GM12878 (cell line): ENCODE data around the gene NFILZ. TPM values are rescaled to one million over a fixed set of nuclear protein-coding genes. Genes with fewer than 3 reads are reported as not detected.

Experiments
- ATAC-seq: fragments of 200-7000 bp; cut with Tn5 transposase; 3 replicates; pipeline ENCODE4 v1.9.1; 2020; ENCODE audit warnings: mild to moderate bottlenecking, moderate library complexity
- BruUV-seq: library from RNA; stranded (reverse); fragments of 400-500 nt; replicated peaks from 2 replicates; lab custom pipeline; 2021; lab: Mats Ljungman, UMichigan
- CTCF ChIA-PET: fragments of 300-600 bp; sonication (Branson Sonifier 250); formaldehyde crosslinking; extraction: SDS; loops from one replicate; lab custom pipeline; 2021; ENCODE audit warnings: inconsistent platforms; lab: Yijun Ruan, JAX
- POLR2A ChIA-PET: fragments of 350-600 bp; formaldehyde crosslinking; extraction: SDS; loops from one replicate; lab custom pipeline; 2021; ENCODE audit warnings: inconsistent platforms; lab: Charles Lee
- RAD21 ChIA-PET: fragments of 300-600 bp; sonication (Branson Sonifier 250); formaldehyde crosslinking; loops from one replicate; lab custom pipeline; 2023; ENCODE audit warnings: antibody characterized with exemption; ENCODE audit not compliant: unreplicated experiment; lab: Charles Lee
- SMC1A ChIA-PET: fragments of 300-600 bp; sonication (Branson Sonifier 250); formaldehyde crosslinking; loops from one replicate; lab custom pipeline; 2023; ENCODE audit not compliant: unreplicated experiment, uncharacterized antibody; lab: Charles Lee
- DNase-seq: peaks from one replicate; pipeline ENCODE4 v3.0.0-alpha.2; 2011; ENCODE audit warnings: low read depth, low spot score
- FAIRE-seq: peaks from 3 replicates; lab custom pipeline; 2011; peaks lifted over from hg19 to GRCh38; lab: Jason Lieb, UNC
- H2AFZ ChIP-seq: 2 replicates; pipeline ENCODE4 v1.6.0; 2011; ENCODE audit warnings: low read depth, low read length, control low read depth; ENCODE audit not compliant: control insufficient read depth
- H3K27ac ChIP-seq: 2 replicates; pipeline ENCODE4 v1.5.1; 2011; ENCODE audit warnings: control low read depth; ENCODE audit not compliant: control insufficient read depth, insufficient read depth
- H3K27me3 ChIP-seq, 2 experiments: replicated peaks in 1 of 2; 2 replicates each; pipeline versions ENCODE4 v1.6.0 to v1.6.1; 2011; ENCODE audit warnings: low read length in 1 of 2; ENCODE audit not compliant: control insufficient read depth in 2 of 2, insufficient read depth in 2 of 2
- H3K36me3 ChIP-seq, 2 experiments: 2 replicates each; pipeline ENCODE4 v1.5.1; 2011; ENCODE audit warnings: low read length in 1 of 2; ENCODE audit not compliant: control insufficient read depth in 2 of 2, insufficient read depth in 2 of 2
- H3K4me1 ChIP-seq: 2 replicates; pipeline ENCODE4 v1.6.1; 2011; ENCODE audit warnings: mild to moderate bottlenecking, low read length, moderate library complexity, mixed read lengths; ENCODE audit not compliant: control insufficient read depth, insufficient read depth
- H3K4me2 ChIP-seq: 2 replicates; pipeline ENCODE4 v1.6.0; 2011; ENCODE audit warnings: control low read depth; ENCODE audit not compliant: control insufficient read depth, insufficient read depth
- H3K4me3 ChIP-seq: fragments of 200-600 bp; sonication (generic); 2 replicates; pipeline ENCODE4 v1.5.1; 2016
- H3K79me2 ChIP-seq: 2 replicates; pipeline ENCODE4 v1.6.0; 2011; ENCODE audit warnings: low read length; ENCODE audit not compliant: control insufficient read depth, insufficient read depth
- H3K9ac ChIP-seq: 2 replicates; pipeline ENCODE4 v1.8.0; 2011; ENCODE audit warnings: low read length, control low read depth, mixed read lengths; ENCODE audit not compliant: control insufficient read depth, insufficient read depth
- H3K9me3 ChIP-seq: replicated peaks from 3 replicates; pipeline ENCODE4 v1.5.1; 2011; ENCODE audit warnings: mild to moderate bottlenecking, low read length; ENCODE audit not compliant: control insufficient read depth, insufficient read depth
- H4K20me1 ChIP-seq: 2 replicates; pipeline ENCODE4 v1.6.0; 2011; ENCODE audit not compliant: control insufficient read depth, insufficient read depth
- GATAD2B ChIP-seq: fragments of 450-650 bp; conservative IDR thresholded peaks from 2 replicates; pipeline ENCODE4 v1.6.1; 2017; ENCODE audit warnings: low read depth, mild to moderate bottlenecking, moderate library complexity
- MEF2B ChIP-seq: fragments of 450-650 bp; IDR thresholded peaks from 2 replicates; pipeline ENCODE4 v1.6.1; 2018; ENCODE audit warnings: mild to moderate bottlenecking, moderate library complexity; ENCODE audit not compliant: partially characterized antibody, poor library complexity, severe bottlenecking
- NR2C2 ChIP-seq: IDR thresholded peaks from 2 replicates; pipeline ENCODE4 v1.6.1; 2011; ENCODE audit warnings: borderline replicate concordance, low read depth; ENCODE audit not compliant: control insufficient read depth, insufficient read length
- POLR2AphosphoS5 ChIP-seq: IDR thresholded peaks from 2 replicates; pipeline ENCODE4 v1.6.1; 2011; ENCODE audit warnings: mild to moderate bottlenecking, low read length, inconsistent platforms
- RCOR1 ChIP-seq: conservative IDR thresholded peaks from 2 replicates; pipeline ENCODE4 v1.6.1; 2012; ENCODE audit warnings: low read depth, low read length, improper control_type of control experiment
- RFX5 ChIP-seq: IDR thresholded peaks from 2 replicates; pipeline ENCODE4 v1.6.1; 2011; ENCODE audit warnings: low read depth, low read length, improper control_type of control experiment
- SREBF2 ChIP-seq: IDR thresholded peaks from 2 replicates; pipeline ENCODE4 v1.6.1; 2012; ENCODE audit warnings: mild to moderate bottlenecking, low read length
- ZNF622 ChIP-seq: fragments of 450-650 bp; IDR thresholded peaks from 2 replicates; pipeline ENCODE4 v1.6.1; 2017; ENCODE audit warnings: mild to moderate bottlenecking, inconsistent platforms
- ZSCAN29 ChIP-seq: fragments of 450-650 bp; IDR thresholded peaks from 2 replicates; pipeline ENCODE4 v1.6.1; 2017; ENCODE audit warnings: mild to moderate bottlenecking, moderate library complexity
- WGBS: methylation state at CpG from one replicate; pipeline ENCODE4 v1.1.6; 2016; ENCODE audit warnings: low lambda C conversion rate; ENCODE audit not compliant: insufficient replicate concordance, insufficient coverage; ENCODE audit errors: missing lambda C conversion rate; 5-methylcytosine and 5-hydroxymethylcytosine counted together
- in situ Hi-C: fragments of 300-500 bp; cut with MboI; formaldehyde crosslinking; loops from 9 replicates; pipeline ENCODE4 v1.14.3; 2018; ENCODE audit warnings: mixed read lengths
- intact Hi-C: fragments of 100-400 bp; cut with micrococcal nuclease; formaldehyde crosslinking; loops from one replicate; pipeline ENCODE4 v1.14.2; 2022; ENCODE audit not compliant: unreplicated experiment
- polyA plus RNA-seq, 11 experiments: library from polyadenylated mRNA; depleted of rRNA in 4 of 11; unstranded in 6 of 11; stranded (reverse) in 5 of 11; fragments of >200 nt; fragmentation: Nextera tagmentation in 4 of 11; fragmentation: Illumina TruSeq in 1 of 11; extraction: Ambion mirVana in 4 of 11; extraction: Trizol in 1 of 11; gene quantifications; 1 replicate in 1 of 11; 2 replicates in 10 of 11; pipeline versions ENCODE4 v1.2.1 to v1.2.3, GENCODE V29; 2011 to 2016; ENCODE audit warnings: inconsistent platforms in 2 of 11, missing spikeins in 2 of 11, low read depth in 1 of 11
- total RNA-seq, 4 experiments: library from RNA; depleted of rRNA in 3 of 4; stranded (reverse); fragments of >200 nt in 3 of 4; fragmentation: Illumina TruSeq in 1 of 4; extraction: Trizol in 1 of 4; gene quantifications; 2 replicates each; pipeline versions ENCODE4 v1.2.1 to v1.2.3, GENCODE V29; 2013 to 2021
- TF ChIP-seq, protein P1 (sequence below): IDR thresholded peaks from 2 replicates; pipeline ENCODE4 v1.6.1; 2011; ENCODE audit warnings: low read depth, low read length, improper control_type of control experiment, borderline replicate concordance
- TF ChIP-seq, protein P2 (sequence below): fragments of 450-650 bp; IDR thresholded peaks from 2 replicates; pipeline ENCODE4 v1.6.1; 2014; ENCODE audit warnings: mild to moderate bottlenecking
- TF ChIP-seq, protein P3 (sequence below): IDR thresholded peaks from 2 replicates; pipeline ENCODE4 v1.6.1; 2012; ENCODE audit warnings: low read depth, low read length, improper control_type of control experiment

NFILZ gene
- total and polyA plus RNA-seq, 10 of the 15 experiments (the other 5 are each of a cell fraction or from before 2014, with no cell fraction given) = not detected

DNA sequence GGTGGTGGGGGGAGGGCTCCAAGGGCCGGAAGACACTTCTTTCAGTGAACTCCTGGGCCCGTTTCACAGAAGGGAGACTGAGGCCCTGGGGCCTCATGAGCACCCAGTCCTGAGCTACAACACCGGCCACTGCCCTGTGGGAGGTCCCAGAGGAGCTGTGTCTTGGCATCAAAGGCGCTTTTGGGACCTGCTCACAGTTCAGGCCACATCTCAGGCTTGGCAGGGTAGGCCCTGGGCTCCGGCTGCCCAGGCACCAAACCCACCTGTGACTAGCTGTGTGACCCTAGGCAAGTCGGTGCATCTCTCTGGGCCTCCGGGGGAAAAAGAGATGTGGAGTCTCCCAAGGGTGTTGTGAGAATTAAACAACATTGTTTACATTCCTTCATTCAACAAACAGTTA lies 29.5 kb downstream of the NFILZ start:
- ChIA-PET POLR2A (no interaction called here), RAD21 (interaction anchor here (0.5 kb wide), 1 partner anchor 506 kb away, joined by 3 read pairs; no protein-coding TSS in a partner anchor), CTCF (no interaction called here), SMC1A (no interaction called here)
- Histone ChIP-seq H3K9me3 (no peaks in the 10 kb centered on the region; the same call in 2 of the 3 replicates), H3K4me2 (no peak overlapping the region), H3K27me3 (no peaks in the 10 kb centered on the region), H3K9ac (no peak overlapping the region), H3K79me2 (no peaks in the 10 kb centered on the region), H3K27ac (no peak overlapping the region), H3K4me3 (no peak overlapping the region), H2AFZ (no peak overlapping the region), H3K36me3 (no peaks in the 10 kb centered on the region), H3K4me1 (no peaks in the 10 kb centered on the region), H4K20me1 (no peaks in the 10 kb centered on the region)
- intact Hi-C loops (loop anchor here (10.0 kb wide), 2 partner anchors 415 to 1135 kb away; no protein-coding TSS in a partner anchor), in situ Hi-C loops (loop anchor here (5.0 kb wide), 1 partner anchor 422 kb away; no protein-coding TSS in a partner anchor)
- DNase-seq (no peak), FAIRE-seq (no peak), ATAC-seq (no peak)
- no TSS peak for BruUV-seq
- TF ChIP-seq, protein P1, sequence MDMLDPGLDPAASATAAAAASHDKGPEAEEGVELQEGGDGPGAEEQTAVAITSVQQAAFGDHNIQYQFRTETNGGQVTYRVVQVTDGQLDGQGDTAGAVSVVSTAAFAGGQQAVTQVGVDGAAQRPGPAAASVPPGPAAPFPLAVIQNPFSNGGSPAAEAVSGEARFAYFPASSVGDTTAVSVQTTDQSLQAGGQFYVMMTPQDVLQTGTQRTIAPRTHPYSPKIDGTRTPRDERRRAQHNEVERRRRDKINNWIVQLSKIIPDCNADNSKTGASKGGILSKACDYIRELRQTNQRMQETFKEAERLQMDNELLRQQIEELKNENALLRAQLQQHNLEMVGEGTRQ = no peak
- TF ChIP-seq GATAD2B = no peak
- no peak for TF ChIP-seq RFX5
- TF ChIP-seq, protein P2, sequence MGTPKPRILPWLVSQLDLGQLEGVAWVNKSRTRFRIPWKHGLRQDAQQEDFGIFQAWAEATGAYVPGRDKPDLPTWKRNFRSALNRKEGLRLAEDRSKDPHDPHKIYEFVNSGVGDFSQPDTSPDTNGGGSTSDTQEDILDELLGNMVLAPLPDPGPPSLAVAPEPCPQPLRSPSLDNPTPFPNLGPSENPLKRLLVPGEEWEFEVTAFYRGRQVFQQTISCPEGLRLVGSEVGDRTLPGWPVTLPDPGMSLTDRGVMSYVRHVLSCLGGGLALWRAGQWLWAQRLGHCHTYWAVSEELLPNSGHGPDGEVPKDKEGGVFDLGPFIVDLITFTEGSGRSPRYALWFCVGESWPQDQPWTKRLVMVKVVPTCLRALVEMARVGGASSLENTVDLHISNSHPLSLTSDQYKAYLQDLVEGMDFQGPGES = no peak
- no peak for TF ChIP-seq MEF2B
- no peak for TF ChIP-seq ZSCAN29
- TF ChIP-seq, protein P3, sequence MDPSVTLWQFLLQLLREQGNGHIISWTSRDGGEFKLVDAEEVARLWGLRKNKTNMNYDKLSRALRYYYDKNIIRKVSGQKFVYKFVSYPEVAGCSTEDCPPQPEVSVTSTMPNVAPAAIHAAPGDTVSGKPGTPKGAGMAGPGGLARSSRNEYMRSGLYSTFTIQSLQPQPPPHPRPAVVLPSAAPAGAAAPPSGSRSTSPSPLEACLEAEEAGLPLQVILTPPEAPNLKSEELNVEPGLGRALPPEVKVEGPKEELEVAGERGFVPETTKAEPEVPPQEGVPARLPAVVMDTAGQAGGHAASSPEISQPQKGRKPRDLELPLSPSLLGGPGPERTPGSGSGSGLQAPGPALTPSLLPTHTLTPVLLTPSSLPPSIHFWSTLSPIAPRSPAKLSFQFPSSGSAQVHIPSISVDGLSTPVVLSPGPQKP = no peak
- no peak for TF ChIP-seq ZNF622
- TF ChIP-seq SREBF2 = no peak
- TF ChIP-seq RCOR1 = no peak
- TF ChIP-seq POLR2AphosphoS5 = no peak
- no peak for TF ChIP-seq NR2C2
- WGBS = 20% methylated on average over 7 of the region's 7 CpGs
